ENCODE data around the gene PKHD1. TPM values are rescaled to one million over a fixed set of nuclear protein-coding genes. Genes with fewer than 3 reads are reported as not detected.

PKHD1 gene
- total RNA-seq, 4 donors from 2014 or later, result 0.53 to 0.83 (median 0.60) TPM

DNA sequence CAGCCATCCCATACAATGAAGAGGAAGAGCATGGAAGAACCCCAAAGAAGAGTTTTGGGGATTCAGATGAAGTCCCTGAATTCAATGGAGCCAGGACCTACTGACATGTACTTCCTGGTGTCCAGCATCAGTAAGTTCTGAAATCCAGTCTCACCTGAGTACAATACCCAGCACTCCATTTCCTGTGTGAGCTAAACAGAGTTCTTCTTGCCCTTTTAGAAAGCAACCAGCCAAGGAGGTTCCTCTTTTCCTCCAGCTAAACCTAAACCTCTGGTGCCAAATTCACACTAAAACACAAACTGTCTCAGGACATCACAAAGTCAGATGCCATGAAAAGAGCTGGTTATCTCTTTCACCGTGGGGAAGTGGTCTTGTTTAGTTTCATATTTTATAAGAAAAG, 71.5 kb downstream of the PKHD1 start:
- no peak for TF ChIP-seq POLR2A (IDR thresholded peaks at IDR 0.05)
- TF ChIP-seq, protein P1, sequence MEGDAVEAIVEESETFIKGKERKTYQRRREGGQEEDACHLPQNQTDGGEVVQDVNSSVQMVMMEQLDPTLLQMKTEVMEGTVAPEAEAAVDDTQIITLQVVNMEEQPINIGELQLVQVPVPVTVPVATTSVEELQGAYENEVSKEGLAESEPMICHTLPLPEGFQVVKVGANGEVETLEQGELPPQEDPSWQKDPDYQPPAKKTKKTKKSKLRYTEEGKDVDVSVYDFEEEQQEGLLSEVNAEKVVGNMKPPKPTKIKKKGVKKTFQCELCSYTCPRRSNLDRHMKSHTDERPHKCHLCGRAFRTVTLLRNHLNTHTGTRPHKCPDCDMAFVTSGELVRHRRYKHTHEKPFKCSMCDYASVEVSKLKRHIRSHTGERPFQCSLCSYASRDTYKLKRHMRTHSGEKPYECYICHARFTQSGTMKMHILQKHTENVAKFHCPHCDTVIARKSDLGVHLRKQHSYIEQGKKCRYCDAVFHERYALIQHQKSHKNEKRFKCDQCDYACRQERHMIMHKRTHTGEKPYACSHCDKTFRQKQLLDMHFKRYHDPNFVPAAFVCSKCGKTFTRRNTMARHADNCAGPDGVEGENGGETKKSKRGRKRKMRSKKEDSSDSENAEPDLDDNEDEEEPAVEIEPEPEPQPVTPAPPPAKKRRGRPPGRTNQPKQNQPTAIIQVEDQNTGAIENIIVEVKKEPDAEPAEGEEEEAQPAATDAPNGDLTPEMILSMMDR (IDR thresholded peaks at IDR 0.05), result no peak
- H3K9me3 ChIP-seq, result no peaks in the 10 kb centered on the region
- no peak for DNase-seq
- H3K36me3 ChIP-seq, result no peaks in the 10 kb centered on the region
- H3K4me3 ChIP-seq, result no peak overlapping the region
- H3K27me3 ChIP-seq, result no peaks in the 10 kb centered on the region
- H3K27ac ChIP-seq, result no peak overlapping the region
- no peaks in the 10 kb centered on the region for H3K4me1 ChIP-seq

DNA sequence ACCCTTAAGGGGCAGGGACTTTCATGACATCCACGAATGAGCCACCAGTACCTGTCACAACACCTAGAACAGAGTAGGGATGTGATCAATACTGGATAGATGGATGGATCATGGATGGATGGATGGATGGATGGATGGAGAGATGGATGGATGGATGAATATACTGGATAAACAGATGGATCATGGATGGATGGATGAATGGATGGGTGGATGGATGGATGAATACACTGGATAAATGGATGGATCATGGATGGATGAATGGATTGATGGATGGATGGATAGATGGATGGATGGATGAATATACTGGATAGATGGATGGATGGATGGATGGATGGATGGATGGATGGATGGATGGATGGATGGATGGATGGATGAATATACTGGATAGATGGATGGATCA, 73.0 kb downstream of the PKHD1 start:
- no peak overlapping the region for H3K27ac ChIP-seq
- no peaks in the 10 kb centered on the region for H3K36me3 ChIP-seq
- H3K27me3 ChIP-seq, result no peaks in the 10 kb centered on the region
- no peak overlapping the region for H3K4me3 ChIP-seq
- DNase-seq, result no peak
- TF ChIP-seq, protein P1 (IDR thresholded peaks at IDR 0.05), result no peak
- TF ChIP-seq POLR2A (IDR thresholded peaks at IDR 0.05), result no peak
- no peaks in the 10 kb centered on the region for H3K4me1 ChIP-seq
- H3K9me3 ChIP-seq, result no peaks in the 10 kb centered on the region

DNA sequence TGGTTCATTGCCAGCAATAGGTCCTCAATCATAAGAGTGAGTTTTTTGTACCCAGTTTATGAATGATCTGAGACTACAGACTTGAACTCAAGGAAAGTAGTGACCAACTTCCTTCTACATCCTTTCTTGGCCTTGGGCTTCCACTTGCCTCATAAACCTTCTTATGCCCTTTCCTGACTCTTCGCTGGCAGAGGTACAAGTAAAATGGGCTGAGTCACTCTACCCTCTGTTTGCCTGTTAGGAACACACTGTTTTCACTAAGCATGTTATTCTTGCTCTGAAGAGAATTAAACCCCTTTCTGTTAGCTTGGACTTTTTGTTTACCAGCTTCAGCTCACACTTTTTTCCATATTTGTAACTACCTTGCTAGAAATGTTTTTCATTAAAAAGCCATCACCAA, 74.4 kb downstream of the PKHD1 start:
- Histone ChIP-seq H3K27ac (no peak overlapping the region), H3K4me3 (no peak overlapping the region), H3K9me3 (no peaks in the 10 kb centered on the region), H3K27me3 (no peaks in the 10 kb centered on the region), H3K4me1 (no peaks in the 10 kb centered on the region), H3K36me3 (no peaks in the 10 kb centered on the region)
- TF ChIP-seq, protein P1 (IDR thresholded peaks at IDR 0.05), result no peak
- TF ChIP-seq POLR2A (IDR thresholded peaks at IDR 0.05), result no peak
- DNase-seq, result no peak

DNA sequence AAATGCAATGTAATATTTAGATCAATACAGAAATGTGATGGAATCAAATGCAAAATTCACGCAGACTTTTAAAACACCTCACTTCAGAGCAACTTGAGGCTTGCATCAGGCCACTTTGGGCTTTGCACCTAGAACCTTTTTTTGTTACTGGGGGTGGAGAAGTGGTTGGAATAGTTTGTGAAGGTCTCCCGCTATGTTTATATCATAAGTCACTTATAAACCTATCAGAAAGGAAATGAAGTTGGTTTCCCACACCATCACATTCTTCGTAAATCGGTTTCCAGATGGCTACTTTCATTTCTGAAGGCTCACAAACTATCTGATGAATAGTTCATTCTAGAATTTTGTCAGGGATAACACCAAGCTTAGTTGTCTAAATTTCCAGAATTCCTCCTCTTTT, 74.8 kb downstream of the PKHD1 start:
- no peaks in the 10 kb centered on the region for H3K27me3 ChIP-seq
- no peak for DNase-seq
- H3K27ac ChIP-seq, result no peak overlapping the region
- no peaks in the 10 kb centered on the region for H3K4me1 ChIP-seq
- no peak overlapping the region for H3K4me3 ChIP-seq
- no peaks in the 10 kb centered on the region for H3K9me3 ChIP-seq
- TF ChIP-seq POLR2A (IDR thresholded peaks at IDR 0.05), result no peak
- TF ChIP-seq, protein P1 (IDR thresholded peaks at IDR 0.05), result no peak
- no peaks in the 10 kb centered on the region for H3K36me3 ChIP-seq

DNA sequence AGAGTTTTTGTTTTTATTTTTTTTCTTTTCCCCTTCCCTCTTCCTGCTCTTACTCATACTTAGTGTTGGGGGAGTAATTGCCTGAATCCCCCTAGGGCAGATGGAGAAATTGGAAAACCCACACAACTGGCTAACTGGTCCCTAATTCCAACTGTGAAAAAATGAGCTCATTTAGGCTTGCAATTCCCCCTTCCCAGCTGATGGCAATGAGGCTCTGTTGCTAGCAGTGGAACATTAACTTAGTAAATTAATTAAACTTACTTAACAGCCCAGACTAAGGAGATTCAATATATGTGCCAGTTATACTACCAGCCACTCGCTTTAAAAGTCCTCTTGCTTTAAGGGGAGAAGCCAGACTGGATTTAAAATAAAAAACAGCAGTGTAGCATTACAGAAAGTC, 76.6 kb downstream of the PKHD1 start:
- no peak for DNase-seq
- H3K27me3 ChIP-seq, result no peaks in the 10 kb centered on the region
- no peak for TF ChIP-seq POLR2A (IDR thresholded peaks at IDR 0.05)
- TF ChIP-seq, protein P1 (IDR thresholded peaks at IDR 0.05), result no peak
- H3K27ac ChIP-seq, result no peak overlapping the region
- no peak overlapping the region for H3K4me3 ChIP-seq
- H3K36me3 ChIP-seq, result no peaks in the 10 kb centered on the region
- H3K9me3 ChIP-seq, result no peaks in the 10 kb centered on the region
- no peaks in the 10 kb centered on the region for H3K4me1 ChIP-seq

DNA sequence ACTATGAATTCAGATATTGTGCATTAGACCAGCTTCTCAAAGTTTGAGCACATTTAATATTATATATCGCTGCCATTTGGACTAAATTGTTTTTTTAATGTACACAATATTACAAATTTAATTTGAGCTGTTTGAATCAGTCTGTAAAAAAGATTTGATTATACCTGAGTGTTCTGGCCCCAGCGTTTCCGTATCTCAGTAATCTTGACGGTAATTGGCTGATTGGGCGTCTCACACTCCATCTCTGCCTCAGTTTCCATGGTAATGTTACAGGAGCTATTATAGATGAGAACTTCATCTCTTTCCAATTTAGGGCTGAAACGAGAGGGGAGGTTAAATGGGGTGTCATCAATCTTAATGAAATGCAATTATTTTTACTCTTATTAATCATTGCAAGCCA, 77.3 kb downstream of the PKHD1 start:
- Histone ChIP-seq H3K27ac (no peak overlapping the region), H3K36me3 (no peaks in the 10 kb centered on the region), H3K9me3 (no peaks in the 10 kb centered on the region), H3K4me1 (no peaks in the 10 kb centered on the region), H3K27me3 (no peaks in the 10 kb centered on the region), H3K4me3 (no peak overlapping the region)
- DNase-seq, result no peak
- TF ChIP-seq POLR2A (IDR thresholded peaks at IDR 0.05), result no peak
- TF ChIP-seq, protein P1 (IDR thresholded peaks at IDR 0.05), result no peak
